NT2/D1 (cell line): ENCODE results near the gene ZBTB42.

Experiments
- DNase-seq: peaks from one replicate; pipeline ENCODE4 v3.0.0-alpha.2; 2011; ENCODE audit warnings: low read depth, low spot score
- H3K27me3 ChIP-seq: 2 replicates; pipeline ENCODE4 v1.6.0; 2011; ENCODE audit warnings: mild to moderate bottlenecking; ENCODE audit not compliant: insufficient read length, insufficient read depth
- H3K36me3 ChIP-seq: 2 replicates; pipeline ENCODE4 v1.6.1; 2011; ENCODE audit warnings: mild to moderate bottlenecking, low read length, mixed read lengths; ENCODE audit not compliant: insufficient read depth, insufficient read length
- H3K4me1 ChIP-seq: 2 replicates; pipeline ENCODE4 v1.5.1; 2011; ENCODE audit not compliant: insufficient read depth, insufficient read length
- H3K4me3 ChIP-seq: 2 replicates; pipeline ENCODE4 v1.5.1; 2011; ENCODE audit warnings: low read depth; ENCODE audit not compliant: insufficient read length
- H3K9ac ChIP-seq: 2 replicates; pipeline ENCODE4 v1.6.0; 2011; ENCODE audit warnings: low read depth; ENCODE audit not compliant: insufficient read length
- H3K9me3 ChIP-seq: 2 replicates; pipeline ENCODE4 v1.5.1; 2011; ENCODE audit warnings: mild to moderate bottlenecking, low read length; ENCODE audit not compliant: insufficient read depth
- SUZ12 ChIP-seq: IDR thresholded peaks from 2 replicates; pipeline ENCODE4 v1.6.1; 2011; ENCODE audit not compliant: insufficient read length, insufficient read depth; ENCODE audit errors: extremely low read depth
- YY1 ChIP-seq: IDR thresholded peaks from 2 replicates; pipeline ENCODE4 v1.6.1; 2011; ENCODE audit not compliant: insufficient read length, insufficient read depth
- ZNF274 ChIP-seq: IDR thresholded peaks from 2 replicates; pipeline ENCODE4 v1.6.1; 2011; ENCODE audit warnings: mild to moderate bottlenecking, low read depth, low read length

The ZBTB42 gene

GRCh38 chr14:104795781-104796686 lies 4.9 kb upstream of the ZBTB42 start:
- H3K9me3 ChIP-seq: no peaks in the 10 kb centered on the region
- H3K4me1 ChIP-seq: peaks cover 40% of the 10 kb centered on the region
- H3K4me3 ChIP-seq: peak overlapping the region; percentile 36
- TF ChIP-seq ZNF274 (no peak), SUZ12 (no peak), YY1 (no peak)
- H3K36me3 ChIP-seq: peaks cover 22% of the 10 kb centered on the region
- H3K27me3 ChIP-seq: peaks cover 16% of the 10 kb centered on the region
- no peak for DNase-seq
- peak overlapping the region; percentile 29 for H3K9ac ChIP-seq

GRCh38 chr14:104796687-104797081 lies 4.2 kb upstream of the ZBTB42 start:
- peaks cover 43% of the 10 kb centered on the region for H3K4me1 ChIP-seq
- peak overlapping the region; percentile 61 for H3K9ac ChIP-seq
- peaks cover 16% of the 10 kb centered on the region for H3K36me3 ChIP-seq
- no peaks in the 10 kb centered on the region for H3K9me3 ChIP-seq
- H3K4me3 ChIP-seq: no peak overlapping the region
- no peak for DNase-seq
- H3K27me3 ChIP-seq: peaks cover 23% of the 10 kb centered on the region
- TF ChIP-seq YY1: no peak
- no peak for TF ChIP-seq ZNF274
- TF ChIP-seq SUZ12: no peak

- H3K9me3 ChIP-seq: no peaks in the 10 kb centered on the region
- H3K27me3 ChIP-seq: peaks cover 30% of the 10 kb centered on the region
- DNase-seq: no peak
- H3K4me3 ChIP-seq: peak overlapping the region; percentile 3
- H3K36me3 ChIP-seq: peaks cover 14% of the 10 kb centered on the region
- peak overlapping the region; percentile 61 for H3K9ac ChIP-seq
- TF ChIP-seq SUZ12: no peak
- no peak for TF ChIP-seq YY1
- no peak for TF ChIP-seq ZNF274
- peaks cover 40% of the 10 kb centered on the region for H3K4me1 ChIP-seq
Observed at GRCh38 chr14:104797115-104798044, 3.5 kb upstream of the ZBTB42 start.

- H3K9ac ChIP-seq: peak overlapping the region; percentile 36
- peaks cover 10% of the 10 kb centered on the region for H3K36me3 ChIP-seq
- no peaks in the 10 kb centered on the region for H3K9me3 ChIP-seq
- H3K4me3 ChIP-seq: no peak overlapping the region
- no peak for DNase-seq
- H3K4me1 ChIP-seq: peaks cover 41% of the 10 kb centered on the region
- no peak for TF ChIP-seq ZNF274
- no peak for TF ChIP-seq YY1
- no peak for TF ChIP-seq SUZ12
- H3K27me3 ChIP-seq: peaks cover 33% of the 10 kb centered on the region
Observed at GRCh38 chr14:104798300-104799243, 2.3 kb upstream of the ZBTB42 start.

- H3K4me3 ChIP-seq: peak overlapping the region; percentile 64
- DNase-seq: no peak
- H3K9me3 ChIP-seq: no peaks in the 10 kb centered on the region
- no peak for TF ChIP-seq ZNF274
- no peak for TF ChIP-seq SUZ12
- TF ChIP-seq YY1: no peak
- peaks cover 33% of the 10 kb centered on the region for H3K27me3 ChIP-seq
- H3K36me3 ChIP-seq: peaks cover 11% of the 10 kb centered on the region
- H3K4me1 ChIP-seq: peaks cover 36% of the 10 kb centered on the region
- H3K9ac ChIP-seq: peak overlapping the region; percentile 85
Observed at GRCh38 chr14:104799244-104800014, 1.5 kb upstream of the ZBTB42 start.
